Measurements from ENCODE around the gene CLIC5. TPM values are rescaled to one million over a fixed set of nuclear protein-coding genes. Genes with fewer than 3 reads are reported as not detected.
A peak's percentile ranks its signal among the peaks of the same experiment; 100 is the strongest.

CLIC5 gene
- total RNA-seq, 4 donors from 2014 or later = 0.56 to 1.3 (median 1.2) TPM

DNA sequence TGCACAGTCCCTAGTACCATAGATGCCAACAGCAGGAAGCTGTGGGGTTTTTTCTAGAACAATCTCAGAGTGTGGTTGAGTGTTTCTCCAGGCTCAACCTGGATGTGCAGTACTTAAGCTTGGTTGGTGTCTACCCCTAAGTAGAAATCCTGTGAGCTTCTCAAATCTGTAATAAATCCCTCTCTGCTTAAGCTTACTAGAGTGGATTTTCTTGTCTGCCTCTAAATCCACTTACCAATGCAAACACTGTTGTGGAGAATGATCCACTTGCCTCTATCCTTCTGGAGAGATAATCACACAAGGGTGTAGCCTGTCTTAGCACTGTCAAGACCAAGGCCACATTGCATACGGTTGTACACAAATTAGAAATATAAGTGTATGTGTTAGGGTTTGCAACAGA lies 43.3 kb upstream of the CLIC5 start:
- intact Hi-C loops (cut with DNase I) = no loop called here
- H3K36me3 ChIP-seq = no peaks in the 10 kb centered on the region
- no peak overlapping the region for H3K4me3 ChIP-seq
- DNase-seq = no peak
- H3K9me3 ChIP-seq = no peaks in the 10 kb centered on the region
- H3K27me3 ChIP-seq = no peaks in the 10 kb centered on the region
- no peak overlapping the region for H3K27ac ChIP-seq
- no peaks in the 10 kb centered on the region for H3K4me1 ChIP-seq
- WGBS, 2 donors = 82 to 92% methylated on average over 1 of the region's 1 CpG
- no peak for TF ChIP-seq POLR2A (IDR thresholded peaks at IDR 0.05)
- TF ChIP-seq, protein P1, sequence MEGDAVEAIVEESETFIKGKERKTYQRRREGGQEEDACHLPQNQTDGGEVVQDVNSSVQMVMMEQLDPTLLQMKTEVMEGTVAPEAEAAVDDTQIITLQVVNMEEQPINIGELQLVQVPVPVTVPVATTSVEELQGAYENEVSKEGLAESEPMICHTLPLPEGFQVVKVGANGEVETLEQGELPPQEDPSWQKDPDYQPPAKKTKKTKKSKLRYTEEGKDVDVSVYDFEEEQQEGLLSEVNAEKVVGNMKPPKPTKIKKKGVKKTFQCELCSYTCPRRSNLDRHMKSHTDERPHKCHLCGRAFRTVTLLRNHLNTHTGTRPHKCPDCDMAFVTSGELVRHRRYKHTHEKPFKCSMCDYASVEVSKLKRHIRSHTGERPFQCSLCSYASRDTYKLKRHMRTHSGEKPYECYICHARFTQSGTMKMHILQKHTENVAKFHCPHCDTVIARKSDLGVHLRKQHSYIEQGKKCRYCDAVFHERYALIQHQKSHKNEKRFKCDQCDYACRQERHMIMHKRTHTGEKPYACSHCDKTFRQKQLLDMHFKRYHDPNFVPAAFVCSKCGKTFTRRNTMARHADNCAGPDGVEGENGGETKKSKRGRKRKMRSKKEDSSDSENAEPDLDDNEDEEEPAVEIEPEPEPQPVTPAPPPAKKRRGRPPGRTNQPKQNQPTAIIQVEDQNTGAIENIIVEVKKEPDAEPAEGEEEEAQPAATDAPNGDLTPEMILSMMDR (IDR thresholded peaks at IDR 0.05) = no peak

DNA sequence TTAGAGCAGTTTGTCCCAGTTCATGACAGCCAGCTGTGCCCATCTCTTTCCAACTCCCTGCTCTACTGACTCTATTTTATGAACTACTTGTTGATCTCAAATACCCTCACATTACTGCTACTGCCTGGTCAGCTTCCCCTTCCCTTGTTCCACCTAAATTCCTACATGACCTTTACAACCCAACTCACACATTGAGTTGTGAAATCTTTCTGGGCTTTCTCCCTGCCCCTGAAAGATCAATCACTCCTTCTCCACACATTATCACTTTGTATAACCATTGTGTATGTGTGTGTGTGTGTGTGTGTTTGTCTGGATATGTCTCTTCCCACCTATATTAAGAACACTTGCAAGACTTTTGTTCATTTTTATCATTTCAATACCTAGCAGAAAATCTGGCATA lies 42.1 kb upstream of the CLIC5 start:
- TF ChIP-seq POLR2A (IDR thresholded peaks at IDR 0.05) = no peak
- TF ChIP-seq, protein P1 (IDR thresholded peaks at IDR 0.05) = no peak
- Histone ChIP-seq H3K27me3 (no peaks in the 10 kb centered on the region), H3K27ac (no peak overlapping the region), H3K9me3 (no peaks in the 10 kb centered on the region), H3K4me1 (no peaks in the 10 kb centered on the region), H3K36me3 (no peaks in the 10 kb centered on the region), H3K4me3 (no peak overlapping the region)
- intact Hi-C loops (cut with DNase I) = no loop called here
- no peak for DNase-seq

DNA sequence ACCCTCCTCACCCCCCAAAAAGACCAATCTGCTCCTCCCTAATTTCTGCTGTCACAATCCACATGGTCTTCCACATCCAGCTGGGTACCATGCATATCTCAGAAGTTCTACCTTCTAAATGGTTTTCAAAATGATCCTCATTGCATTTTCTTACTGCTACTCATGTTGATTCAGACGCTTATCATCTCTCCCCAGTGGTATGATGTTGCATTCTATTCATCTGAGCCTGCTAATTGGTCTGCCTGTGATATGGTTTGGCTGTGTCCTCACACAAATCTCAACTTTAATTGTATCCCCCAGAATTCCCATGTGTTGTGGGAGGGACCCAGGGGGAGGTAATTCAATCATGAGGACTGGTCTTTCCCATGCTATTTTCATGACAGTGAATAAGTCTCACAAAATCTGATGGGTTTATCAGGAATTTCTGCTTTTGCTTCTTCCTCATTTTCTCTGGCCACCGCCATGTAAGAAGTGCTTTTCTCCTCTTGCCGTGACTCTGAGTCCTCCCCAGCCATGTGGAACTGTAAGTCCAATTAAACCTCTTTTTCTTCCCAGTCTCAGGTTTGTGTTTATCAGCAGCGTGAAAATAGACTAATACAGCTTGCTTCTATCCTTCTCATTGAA lies 41.4 kb upstream of the CLIC5 start:
- no peaks in the 10 kb centered on the region for H3K4me1 ChIP-seq
- intact Hi-C loops (cut with DNase I) = no loop called here
- H3K9me3 ChIP-seq = no peaks in the 10 kb centered on the region
- TF ChIP-seq, protein P1 (IDR thresholded peaks at IDR 0.05) = no peak
- no peak for TF ChIP-seq POLR2A (IDR thresholded peaks at IDR 0.05)
- no peak overlapping the region for H3K4me3 ChIP-seq
- no peaks in the 10 kb centered on the region for H3K27me3 ChIP-seq
- no peak overlapping the region for H3K27ac ChIP-seq
- 75 to 86% methylated on average over 4 of the region's 4 CpGs for WGBS, 2 donors
- no peak for DNase-seq
- no peaks in the 10 kb centered on the region for H3K36me3 ChIP-seq

DNA sequence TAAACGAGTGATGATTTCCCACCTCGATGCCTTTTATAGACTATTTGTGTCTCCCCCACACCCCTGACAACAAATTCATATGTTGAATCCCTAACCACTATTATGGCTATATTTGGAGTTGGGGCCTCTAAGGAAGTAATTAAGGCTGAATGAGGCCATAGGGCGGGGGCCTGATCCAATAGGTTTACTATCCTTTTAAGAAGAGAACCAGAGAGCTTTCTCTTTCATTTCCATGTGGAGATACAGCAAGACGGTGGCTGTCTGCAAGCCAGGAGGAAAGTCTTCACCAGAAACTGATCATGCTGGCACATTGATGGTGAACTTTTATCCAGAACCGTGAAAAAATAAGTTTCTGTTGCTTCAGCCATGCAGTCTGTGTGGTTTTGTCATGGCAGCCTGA lies 38.9 kb upstream of the CLIC5 start:
- H3K27me3 ChIP-seq = no peaks in the 10 kb centered on the region
- WGBS, 2 donors = 79 to 81% methylated on average over 5 of the region's 5 CpGs
- H3K4me1 ChIP-seq = no peaks in the 10 kb centered on the region
- no peak for TF ChIP-seq POLR2A (IDR thresholded peaks at IDR 0.05)
- TF ChIP-seq, protein P1 (IDR thresholded peaks at IDR 0.05) = no peak
- peak overlapping the region in 1 of 4 donors; percentile 39 for H3K27ac ChIP-seq
- no peaks in the 10 kb centered on the region for H3K9me3 ChIP-seq
- intact Hi-C loops (cut with DNase I) = no loop called here
- H3K4me3 ChIP-seq = no peak overlapping the region
- no peak for DNase-seq
- no peaks in the 10 kb centered on the region for H3K36me3 ChIP-seq

DNA sequence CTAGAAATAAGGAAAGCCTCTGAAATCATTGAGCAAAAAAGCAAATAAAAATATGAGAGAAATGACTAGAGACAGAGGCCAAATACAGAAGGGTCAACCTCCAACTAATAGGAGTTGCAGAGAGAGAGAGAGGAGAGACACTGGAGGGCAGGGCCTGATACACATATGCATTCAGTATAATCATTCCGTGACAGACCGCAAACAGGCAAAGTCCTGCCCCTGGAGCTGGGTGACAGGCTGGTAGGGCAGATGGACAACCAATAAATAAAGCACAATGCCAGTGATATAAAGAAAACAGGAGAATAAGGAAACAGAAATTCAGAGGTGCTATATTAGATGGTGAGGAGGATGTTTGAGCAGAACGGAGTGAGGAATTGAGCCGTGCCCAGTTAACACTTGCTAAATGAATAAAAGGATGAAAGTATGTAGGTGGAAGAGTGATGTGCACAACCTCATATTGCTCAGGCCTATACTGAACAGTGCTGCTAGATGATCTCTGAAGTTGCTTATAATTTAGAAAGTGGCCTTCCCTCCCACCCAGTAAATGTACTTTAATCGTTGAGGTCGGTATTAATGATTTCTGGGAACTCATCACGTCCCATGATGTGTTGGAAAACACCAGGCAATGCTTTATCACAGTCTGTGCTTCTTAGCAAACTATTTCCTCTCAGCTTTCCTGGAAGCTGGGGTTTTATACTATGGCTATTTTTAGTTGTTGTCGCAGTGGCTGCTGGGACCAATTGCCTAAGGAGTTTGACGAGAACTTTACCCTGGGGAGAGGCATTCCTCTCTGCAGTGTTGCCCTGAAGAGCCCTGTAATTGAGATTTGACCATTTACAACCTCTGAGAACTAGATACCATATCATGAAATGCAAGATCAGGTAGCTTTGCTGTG lies 37.6 kb upstream of the CLIC5 start:
- H3K27ac ChIP-seq = peak overlapping the region in 3 of 4 donors; percentile 3 to 72 (median 27)
- intact Hi-C loops (cut with DNase I) = no loop called here
- 60 to 68% methylated on average over 9 of the region's 9 CpGs for WGBS, 2 donors
- no peaks in the 10 kb centered on the region for H3K27me3 ChIP-seq
- no peak for DNase-seq
- TF ChIP-seq, protein P1 (IDR thresholded peaks at IDR 0.05) = no peak
- no peak for TF ChIP-seq POLR2A (IDR thresholded peaks at IDR 0.05)
- no peaks in the 10 kb centered on the region for H3K36me3 ChIP-seq
- no peaks in the 10 kb centered on the region for H3K4me1 ChIP-seq
- no peaks in the 10 kb centered on the region for H3K9me3 ChIP-seq
- H3K4me3 ChIP-seq = no peak overlapping the region

Data from esophagus squamous epithelium (tissue), 5 donors.